ENCODE measurements around the gene OR6Y1. TPM values are rescaled to one million over a fixed set of nuclear protein-coding genes. Genes with fewer than 3 reads are reported as not detected.

OR6Y1 gene
- total RNA-seq, 2 donors from 2014 or later, result not detected

DNA sequence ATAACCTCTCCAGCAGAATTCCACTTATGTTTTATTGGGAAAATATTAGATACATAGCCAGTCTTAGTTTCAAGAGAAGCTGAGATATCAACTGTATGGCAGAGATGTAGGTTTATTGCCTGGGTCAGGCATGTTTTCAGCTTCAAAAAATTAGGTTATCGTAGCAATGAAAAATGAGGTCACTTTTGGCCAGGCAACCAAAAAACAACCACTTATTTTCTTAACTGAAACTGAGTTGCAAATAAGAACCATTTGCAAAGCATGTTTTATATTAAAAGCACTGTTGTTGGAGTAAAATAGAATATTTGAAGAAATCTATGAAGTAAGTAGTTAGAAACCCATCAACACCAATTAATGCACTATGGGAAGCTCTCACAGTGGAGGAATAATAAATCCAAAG, 5.5 kb upstream of the OR6Y1 start:
- ATAC-seq, result no peak
- Histone ChIP-seq H3K4me1 (no peaks in the 10 kb centered on the region), H3K4me3 (no peak overlapping the region), H3K27me3 (no peaks in the 10 kb centered on the region), H3K27ac (no peak overlapping the region), H3K36me3 (replicated peaks in 1 of 2; ENCODE audit: insufficient read depth in 1 of 2, low read depth in 2 of 2) (no peaks in the 10 kb centered on the region), H3K9me3 (no peaks in the 10 kb centered on the region)
- WGBS, 2 donors, result 69 to 72% methylated on average over 1 of the region's 1 CpG
- intact Hi-C loops (cut with DNase I), result no loop called here
- TF ChIP-seq, protein P1, sequence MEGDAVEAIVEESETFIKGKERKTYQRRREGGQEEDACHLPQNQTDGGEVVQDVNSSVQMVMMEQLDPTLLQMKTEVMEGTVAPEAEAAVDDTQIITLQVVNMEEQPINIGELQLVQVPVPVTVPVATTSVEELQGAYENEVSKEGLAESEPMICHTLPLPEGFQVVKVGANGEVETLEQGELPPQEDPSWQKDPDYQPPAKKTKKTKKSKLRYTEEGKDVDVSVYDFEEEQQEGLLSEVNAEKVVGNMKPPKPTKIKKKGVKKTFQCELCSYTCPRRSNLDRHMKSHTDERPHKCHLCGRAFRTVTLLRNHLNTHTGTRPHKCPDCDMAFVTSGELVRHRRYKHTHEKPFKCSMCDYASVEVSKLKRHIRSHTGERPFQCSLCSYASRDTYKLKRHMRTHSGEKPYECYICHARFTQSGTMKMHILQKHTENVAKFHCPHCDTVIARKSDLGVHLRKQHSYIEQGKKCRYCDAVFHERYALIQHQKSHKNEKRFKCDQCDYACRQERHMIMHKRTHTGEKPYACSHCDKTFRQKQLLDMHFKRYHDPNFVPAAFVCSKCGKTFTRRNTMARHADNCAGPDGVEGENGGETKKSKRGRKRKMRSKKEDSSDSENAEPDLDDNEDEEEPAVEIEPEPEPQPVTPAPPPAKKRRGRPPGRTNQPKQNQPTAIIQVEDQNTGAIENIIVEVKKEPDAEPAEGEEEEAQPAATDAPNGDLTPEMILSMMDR (IDR thresholded peaks at IDR 0.05), result no peak
- no peak for TF ChIP-seq POLR2A (IDR thresholded peaks at IDR 0.05)
- no peak for DNase-seq

DNA sequence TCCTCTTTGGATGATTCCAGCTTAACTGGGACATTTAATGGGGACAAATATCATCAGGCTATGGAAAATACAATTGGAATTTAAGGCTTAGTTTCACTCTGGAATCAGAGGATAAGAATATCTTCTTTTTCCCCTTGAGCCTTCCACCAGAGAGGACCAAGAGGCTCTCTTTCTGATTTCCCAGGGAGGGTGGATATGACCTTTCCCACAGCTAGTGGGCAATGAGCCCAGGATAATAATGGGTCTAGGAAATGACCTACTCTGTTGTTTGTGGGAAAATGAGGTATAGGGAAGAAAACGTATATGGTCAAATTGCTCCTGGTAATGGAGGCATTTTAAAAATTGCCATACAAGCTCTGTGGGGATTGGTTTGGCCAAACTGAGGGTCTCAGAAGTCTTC, 1.9 kb downstream of the OR6Y1 start:
- Histone ChIP-seq H3K36me3 (replicated peaks in 1 of 2; ENCODE audit: insufficient read depth in 1 of 2, low read depth in 2 of 2) (no peaks in the 10 kb centered on the region), H3K27me3 (no peaks in the 10 kb centered on the region), H3K27ac (no peak overlapping the region), H3K9me3 (no peaks in the 10 kb centered on the region), H3K4me3 (no peak overlapping the region), H3K4me1 (no peaks in the 10 kb centered on the region)
- 46 to 66% methylated on average over 1 of the region's 1 CpG for WGBS, 2 donors
- DNase-seq, result no peak
- TF ChIP-seq POLR2A (IDR thresholded peaks at IDR 0.05), result no peak
- TF ChIP-seq, protein P1 (IDR thresholded peaks at IDR 0.05), result no peak
- no peak for ATAC-seq
- intact Hi-C loops (cut with DNase I), result no loop called here

DNA sequence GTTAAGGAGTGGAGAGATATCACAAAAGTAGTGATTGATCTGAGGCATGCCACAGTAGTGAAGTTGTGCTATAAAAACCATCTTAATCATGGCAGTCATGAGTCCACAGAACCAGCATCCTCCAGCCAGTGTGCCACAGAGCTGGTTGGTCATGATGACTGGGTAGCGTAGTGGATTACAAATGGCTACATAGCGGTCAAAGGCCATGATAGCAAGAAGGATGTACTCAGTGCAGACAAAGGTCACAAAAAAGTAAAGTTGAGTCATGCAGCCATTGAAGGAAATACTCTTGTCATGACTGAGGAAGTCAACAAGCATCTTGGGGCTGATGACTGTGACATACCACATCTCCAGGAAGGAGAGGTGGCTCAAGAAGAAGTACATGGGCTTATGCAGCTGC, 6.7 kb downstream of the OR6Y1 start:
- no peak overlapping the region for H3K4me3 ChIP-seq
- H3K9me3 ChIP-seq, result no peaks in the 10 kb centered on the region
- no peaks in the 10 kb centered on the region for H3K27me3 ChIP-seq
- 81% methylated on average over 2 of the region's 2 CpGs for WGBS, 2 donors
- H3K27ac ChIP-seq, result no peak overlapping the region
- no peaks in the 10 kb centered on the region for H3K4me1 ChIP-seq
- TF ChIP-seq, protein P1 (IDR thresholded peaks at IDR 0.05), result no peak
- ATAC-seq (no peak), DNase-seq (no peak)
- intact Hi-C loops (cut with DNase I), result no loop called here
- no peaks in the 10 kb centered on the region for H3K36me3 ChIP-seq (replicated peaks in 1 of 2; ENCODE audit: insufficient read depth in 1 of 2, low read depth in 2 of 2)

GRCh38 chr1:158537609-158538008, 16.6 kb downstream of the OR6Y1 start:
- no peaks in the 10 kb centered on the region for H3K9me3 ChIP-seq
- ATAC-seq (no peak), DNase-seq (no peak)
- H3K36me3 ChIP-seq (replicated peaks in 1 of 2; ENCODE audit: insufficient read depth in 1 of 2, low read depth in 2 of 2), result no peaks in the 10 kb centered on the region
- TF ChIP-seq POLR2A (IDR thresholded peaks at IDR 0.05), result no peak
- TF ChIP-seq, protein P1 (IDR thresholded peaks at IDR 0.05), result no peak
- 82 to 96% methylated on average over 2 of the region's 2 CpGs for WGBS, 2 donors
- intact Hi-C loops (cut with DNase I), result no loop called here
- H3K4me3 ChIP-seq, result no peak overlapping the region
- H3K4me1 ChIP-seq, result no peaks in the 10 kb centered on the region
- no peak overlapping the region for H3K27ac ChIP-seq
- H3K27me3 ChIP-seq, result no peaks in the 10 kb centered on the region

GRCh38 chr1:158534496-158534895, 19.7 kb downstream of the OR6Y1 start:
- no peak for ATAC-seq
- no peak for TF ChIP-seq POLR2A (IDR thresholded peaks at IDR 0.05)
- TF ChIP-seq, protein P1 (IDR thresholded peaks at IDR 0.05), result no peak
- Histone ChIP-seq H3K36me3 (replicated peaks in 1 of 2; ENCODE audit: insufficient read depth in 1 of 2, low read depth in 2 of 2) (no peaks in the 10 kb centered on the region), H3K27me3 (no peaks in the 10 kb centered on the region), H3K27ac (no peak overlapping the region), H3K4me3 (no peak overlapping the region), H3K9me3 (no peaks in the 10 kb centered on the region), H3K4me1 (no peaks in the 10 kb centered on the region)
- 13 to 20% methylated on average over 5 of the region's 5 CpGs for WGBS, 2 donors
- DNase-seq, result no peak
- intact Hi-C loops (cut with DNase I), result no loop called here
